Activated CD8-positive, alpha-beta memory T cell treated with anti-CD3 and anti-CD28 coated beads, Interleukin-2, amount 50 U/mL, for 4 hours (primary cell): ENCODE measurements around the gene HOXA6.
A peak's percentile ranks its signal among the peaks of the same experiment; 100 is the strongest.

Experiments used
- DNase-seq: peaks from one replicate; pipeline ENCODE4 v3.0.0-alpha.2; 2020

The HOXA6 gene

GRCh38 chr7:27161214-27161720 is 13.7 kb upstream of the HOXA6 start:
- peak; percentile 15 for DNase-seq

DNA sequence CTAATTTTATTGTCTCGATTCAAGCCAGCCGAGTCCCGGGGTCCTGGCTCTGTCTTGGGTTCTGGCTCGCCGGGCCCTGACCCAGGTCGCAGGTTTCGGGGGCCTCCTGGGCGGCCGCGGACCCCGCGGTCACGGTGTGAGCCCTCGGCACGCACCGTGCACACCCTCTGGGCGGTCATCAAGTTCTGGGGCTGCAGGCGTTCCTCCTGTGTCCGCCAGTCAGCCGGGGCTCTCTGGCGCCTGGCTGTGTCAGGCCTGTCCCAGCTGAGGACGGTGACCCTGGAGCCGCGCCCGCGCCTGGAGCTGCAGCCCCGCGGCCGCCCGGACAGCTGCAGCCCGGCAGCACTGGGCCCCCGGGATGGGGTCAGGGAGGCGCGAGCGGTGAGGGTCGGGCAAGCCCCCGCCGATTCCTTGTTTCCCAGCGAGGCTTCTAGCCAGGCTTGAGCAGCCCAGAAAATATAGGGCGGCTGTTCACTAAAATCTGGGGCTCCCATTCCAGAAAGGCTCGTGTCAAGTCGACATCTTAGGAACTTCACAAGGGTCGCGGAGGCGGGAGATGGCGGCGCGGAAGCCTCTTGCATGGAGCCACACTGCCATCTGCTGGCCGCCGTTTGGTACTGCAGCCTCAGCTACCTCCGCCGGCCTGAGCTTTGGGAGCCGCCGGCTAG is 13.1 kb upstream of the HOXA6 start:
- peak; percentile 89 for DNase-seq

- peak; percentile 27 for DNase-seq
Observed at GRCh38 chr7:27160145-27160545, 12.6 kb upstream of the HOXA6 start.

- DNase-seq = peak; percentile 11
Observed at GRCh38 chr7:27159266-27160144, 11.9 kb upstream of the HOXA6 start.

DNA sequence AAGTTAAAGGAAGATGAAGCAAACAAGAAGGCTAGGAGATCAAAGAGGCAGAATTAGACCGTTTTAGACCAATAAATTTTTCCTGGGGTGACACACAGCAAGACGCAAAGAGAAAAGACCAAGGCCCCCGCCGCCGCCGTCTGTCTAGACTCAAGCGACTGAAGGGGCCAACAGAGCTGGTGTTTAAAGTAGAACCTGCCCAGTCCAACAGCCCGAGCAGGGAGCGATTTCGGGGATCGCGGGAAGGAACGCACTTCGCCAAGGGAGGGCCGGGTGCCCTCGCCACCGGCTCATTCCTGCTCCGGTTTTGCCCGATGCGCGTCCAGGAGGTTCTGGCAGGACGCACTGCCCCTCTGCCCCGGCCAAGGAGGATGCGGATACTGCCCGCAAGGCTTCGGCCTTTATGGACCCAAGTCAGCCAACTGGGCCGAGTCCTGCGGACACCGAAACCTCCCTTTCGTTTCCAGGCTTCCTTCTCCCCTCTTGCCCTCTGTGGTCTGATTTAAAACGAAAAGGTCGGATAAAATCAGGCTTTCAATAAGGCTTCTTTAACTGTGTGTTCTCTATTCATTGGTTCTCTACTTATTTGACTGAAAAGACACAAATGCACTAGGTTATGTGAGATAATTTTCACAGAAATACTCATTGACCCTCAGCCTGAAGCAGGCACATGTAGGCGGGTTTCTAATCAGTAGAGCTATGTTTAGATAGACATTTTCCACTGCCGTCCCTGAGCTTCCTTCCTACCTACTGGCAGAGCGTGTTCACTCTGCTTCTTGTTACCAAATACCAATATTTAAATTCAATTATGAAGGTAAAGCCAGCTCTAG is 11.1 kb upstream of the HOXA6 start:
- no peak for DNase-seq

GRCh38 chr7:27157702-27158431 is 10.3 kb upstream of the HOXA6 start:
- DNase-seq = no peak

GRCh38 chr7:27156916-27157701 is 9.5 kb upstream of the HOXA6 start:
- DNase-seq = no peak

DNA sequence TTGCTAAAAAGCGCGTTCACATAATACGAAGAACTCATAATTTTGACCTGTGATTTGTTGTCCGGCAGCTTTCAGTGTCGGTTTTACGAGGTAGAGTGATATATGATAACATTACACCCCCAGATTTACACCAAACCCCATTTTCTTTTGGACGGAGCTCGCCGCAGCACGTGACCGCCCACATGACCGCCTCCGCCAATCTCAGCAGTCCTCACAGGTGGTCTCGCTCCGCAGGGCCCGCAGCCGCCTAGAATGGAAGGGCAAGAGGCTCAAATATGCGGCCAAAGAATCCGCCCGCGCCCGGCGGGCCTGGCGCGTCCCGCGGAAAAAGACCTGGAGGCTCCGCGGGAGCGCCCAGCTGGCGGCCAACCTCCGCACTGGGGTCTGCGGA is 8.9 kb upstream of the HOXA6 start, which contains the start of gene HOXA7:
Gene HOXA7 (minus strand): TSS at position 168 of the 391 bp plus-strand sequence. CDS start 130 bp downstream, at position 38.
- DNase-seq = no peak

GRCh38 chr7:27155816-27156507 is 8.4 kb upstream of the HOXA6 start:
- DNase-seq = peak; percentile 19

DNA sequence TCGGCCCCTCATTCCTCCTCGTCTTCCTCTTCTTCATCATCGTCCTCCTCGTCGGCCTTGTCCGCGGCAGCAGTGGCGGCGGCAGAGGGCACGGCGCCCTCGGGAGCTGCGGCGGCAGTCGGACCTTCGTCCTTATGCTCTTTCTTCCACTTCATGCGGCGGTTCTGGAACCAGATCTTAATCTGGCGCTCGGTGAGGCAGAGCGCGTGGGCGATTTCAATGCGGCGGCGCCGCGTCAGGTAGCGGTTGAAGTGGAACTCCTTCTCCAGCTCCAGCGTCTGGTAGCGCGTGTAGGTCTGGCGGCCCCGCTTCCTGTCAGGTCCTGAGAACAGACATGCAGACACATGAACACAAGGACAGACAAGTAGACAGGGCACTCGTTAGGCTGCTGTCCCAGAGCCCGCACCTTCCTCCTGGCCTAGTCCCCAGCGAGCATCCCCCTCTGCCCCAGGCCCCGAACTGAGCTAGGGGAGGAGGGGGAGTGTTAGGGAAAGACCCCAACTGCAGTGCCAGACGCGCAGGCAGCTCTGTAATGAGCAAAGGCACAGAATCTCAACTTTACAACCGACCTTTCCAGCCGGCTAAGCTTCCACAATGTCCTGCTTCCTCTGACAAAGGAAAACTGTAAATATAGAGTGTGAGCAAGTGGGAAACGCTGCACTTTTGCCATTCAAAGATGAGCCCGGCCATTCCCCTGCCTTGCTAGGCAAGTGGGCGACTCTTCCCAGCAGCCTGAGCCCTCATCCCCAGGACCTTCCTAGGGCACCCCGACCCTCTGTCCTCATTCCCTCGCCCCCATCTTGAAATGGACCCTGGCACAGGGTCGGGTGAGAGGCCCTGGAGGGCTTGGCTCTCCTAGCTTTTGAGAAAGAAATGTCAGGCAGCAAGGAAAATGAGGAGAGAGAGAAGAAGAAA is 7.6 kb upstream of the HOXA6 start:
- DNase-seq = peak; percentile 57

DNA sequence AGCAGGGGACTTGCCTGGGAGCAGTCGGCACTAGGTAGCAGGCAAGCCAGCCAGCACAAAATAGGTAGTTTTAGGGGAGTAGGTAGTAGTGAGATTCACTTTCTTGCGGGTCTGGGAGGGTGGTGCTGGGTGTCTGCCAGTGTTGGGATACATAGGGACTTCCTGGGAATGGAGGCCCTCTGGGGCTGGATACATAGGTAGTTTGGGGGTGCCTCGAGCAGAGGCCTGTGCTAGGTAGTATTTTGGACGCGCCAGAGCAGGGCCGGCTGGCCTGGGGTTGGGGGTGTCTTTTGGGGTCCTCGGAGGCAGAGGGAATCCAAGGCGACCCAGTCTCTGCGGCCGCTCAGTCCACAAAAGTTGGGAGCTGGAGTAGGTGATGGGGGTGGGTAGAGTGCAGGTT is 6.8 kb upstream of the HOXA6 start:
- no peak for DNase-seq

DNA sequence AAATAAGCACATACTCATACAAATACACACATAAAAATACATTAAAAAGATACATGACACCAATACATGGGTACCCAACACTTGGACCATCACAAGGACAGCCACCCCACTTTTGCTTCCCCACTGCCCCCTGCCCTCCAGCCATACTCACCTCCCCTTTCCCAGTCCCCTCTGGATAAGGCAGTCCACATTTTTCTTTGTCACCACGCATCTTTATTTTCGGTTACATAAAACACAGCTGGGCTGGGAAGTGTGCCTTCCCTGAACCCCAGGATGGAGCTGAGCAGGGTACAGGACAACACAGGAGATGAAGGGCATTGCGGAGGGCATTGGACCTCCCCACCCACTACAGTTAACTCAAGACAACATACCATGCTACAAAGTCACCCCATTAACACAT is 6.0 kb upstream of the HOXA6 start:
- DNase-seq = no peak

GRCh38 chr7:27152816-27153442 is 5.4 kb upstream of the HOXA6 start:
- no peak for DNase-seq

DNA sequence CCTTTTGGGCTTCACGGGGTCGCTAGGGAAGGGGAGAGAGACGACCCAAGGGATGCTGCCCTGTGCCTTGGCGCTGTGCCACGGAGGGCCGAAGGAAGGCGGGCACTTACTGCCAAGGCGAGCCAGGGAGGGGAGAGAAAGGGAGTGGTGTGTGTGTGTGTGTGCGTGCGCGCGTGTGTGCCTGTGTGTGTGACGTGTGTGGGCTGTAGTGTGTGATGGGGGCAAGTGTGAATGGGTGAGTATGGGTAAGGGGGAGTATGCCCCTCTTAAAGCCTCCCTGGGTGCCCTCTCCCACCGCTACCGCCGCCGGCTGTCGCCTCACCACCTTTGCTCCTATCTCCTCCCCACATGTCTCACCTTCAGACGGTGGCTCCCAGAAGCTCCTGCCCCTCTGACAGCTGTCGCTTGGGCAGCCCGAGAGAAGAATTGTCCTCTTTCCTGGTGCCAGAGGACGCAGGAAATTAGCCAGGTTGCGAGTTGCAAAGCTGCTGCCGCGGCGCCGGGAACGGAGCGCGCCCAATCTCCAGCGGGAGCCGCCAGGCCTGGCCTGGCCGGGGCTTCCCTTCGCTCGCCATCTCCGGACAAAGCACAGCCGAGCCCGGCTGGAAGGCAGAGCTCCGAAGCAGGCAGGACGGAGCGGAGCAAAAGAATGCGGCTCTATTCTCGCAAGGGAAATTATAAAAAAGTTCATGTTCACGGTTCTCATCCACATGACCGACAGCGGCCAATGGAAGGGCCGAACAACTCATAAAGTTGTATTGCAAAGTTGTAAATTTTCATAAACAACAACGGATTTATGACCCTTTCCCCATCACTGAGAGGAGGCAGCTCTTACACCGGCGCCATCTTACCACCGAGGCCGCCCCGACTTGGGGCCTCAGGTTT is 4.6 kb upstream of the HOXA6 start, which contains the start of gene HOXA3:
Gene HOXA3 (minus strand): TSS at position 653 of the 885 bp plus-strand sequence. CDS start 41,943 bp downstream, outside the sequence.
- DNase-seq = no peak

DNA sequence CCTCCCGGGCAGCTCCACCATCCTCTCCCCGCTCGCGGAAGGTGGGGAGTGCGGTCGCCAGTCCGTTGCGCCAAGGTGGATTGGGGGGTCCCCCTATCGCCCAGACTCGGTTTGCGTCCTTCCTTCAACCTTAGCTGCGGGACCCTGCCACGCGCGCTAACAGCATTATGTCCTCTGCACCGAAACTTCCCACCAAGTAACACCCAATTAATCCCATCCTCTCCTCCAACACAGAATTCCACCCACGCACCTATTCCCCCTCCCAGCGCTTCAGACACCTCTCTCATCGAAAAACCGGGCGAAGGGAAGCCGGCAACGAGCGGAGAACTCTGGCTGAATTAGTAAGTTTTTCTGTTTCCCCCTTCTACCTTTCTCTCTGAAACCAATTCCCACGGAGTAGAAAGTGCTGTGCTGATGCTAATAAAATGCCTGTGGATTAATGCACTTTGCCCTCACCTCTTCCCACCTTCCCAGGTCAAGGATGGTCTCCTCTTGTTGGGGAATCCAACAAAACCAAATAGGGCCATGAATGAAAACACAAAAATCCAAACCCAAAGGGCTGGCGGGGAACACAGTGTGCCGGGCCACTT is 3.9 kb upstream of the HOXA6 start:
- no peak for DNase-seq

GRCh38 chr7:27150568-27151340 is 3.2 kb upstream of the HOXA6 start:
- peak; percentile 67 for DNase-seq
